ENCODE measurements around the gene KCNN2. TPM values are rescaled to one million over a fixed set of nuclear protein-coding genes. Genes with fewer than 3 reads are reported as not detected.

KCNN2 gene
- total and polyA plus RNA-seq, 10 of the 15 experiments (the other 5 are each of a cell fraction or from before 2014, with no cell fraction given), result 0.21 to 3.6 (median 0.79) TPM

DNA sequence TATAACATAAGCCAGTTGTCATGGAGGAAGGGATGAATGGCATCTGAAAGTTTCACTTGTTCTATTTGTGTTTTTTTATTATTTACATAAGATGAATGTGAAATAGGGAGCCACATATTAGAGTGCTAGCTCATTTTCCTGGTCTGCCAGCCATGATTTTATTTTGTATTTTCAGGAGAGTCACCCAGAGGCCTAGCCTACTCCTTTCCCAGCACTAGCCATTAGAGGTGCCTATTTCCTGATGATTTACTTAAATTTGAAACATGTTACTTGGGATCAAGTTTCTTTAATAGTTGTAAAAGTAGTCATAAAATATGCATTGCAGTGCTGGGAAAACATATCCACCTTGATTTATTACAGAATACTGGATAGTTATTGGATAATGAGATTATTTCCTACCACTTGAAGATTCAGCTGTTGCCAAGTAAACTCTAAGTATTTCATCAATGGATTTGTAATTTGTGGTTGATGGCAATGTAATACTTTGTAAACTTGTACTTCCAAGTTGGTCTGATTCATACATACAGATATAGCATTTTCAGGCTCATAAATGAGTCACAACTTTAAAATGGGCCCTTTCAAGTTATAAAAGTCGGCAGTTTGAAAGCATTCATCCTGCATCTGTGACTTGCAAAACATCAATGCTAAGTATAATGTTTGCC is 50.8 kb downstream of the KCNN2 start (continued):
- peak; percentile 55 for TF ChIP-seq TCF7 (IDR thresholded peaks at IDR 0.05; ENCODE audit: borderline replicate concordance)
- TF ChIP-seq HDGF (IDR thresholded peaks at IDR 0.05), result no peak
- TF ChIP-seq EP300 (IDR thresholded peaks at IDR 0.05; ENCODE audit: borderline replicate concordance in 1 of 2, control insufficient read depth in 1 of 2, low read depth in 2 of 2, low read length in 2 of 2), result 0 out of 4 replicates have a peak, but pooled peaks of 1 of the 2 experiments have one; percentile 26
- TF ChIP-seq CHD4 (IDR thresholded peaks at IDR 0.05), result no peak
- 0 out of 2 replicates have a peak, but pooled peaks have one; percentile 64 for TF ChIP-seq PAX8 (IDR thresholded peaks at IDR 0.05)
- no peak for TF ChIP-seq ETV6 (conservative IDR thresholded peaks at IDR 0.05 in 1 of 2, IDR thresholded peaks at IDR 0.05 in 1 of 2; ENCODE audit: borderline replicate concordance in 1 of 2, low read depth in 1 of 2)
- TF ChIP-seq BHLHE40 (IDR thresholded peaks at IDR 0.05; ENCODE audit: borderline replicate concordance in 1 of 2, low read depth in 2 of 2, low read length in 1 of 2), result no peak
- peak; percentile 79 for TF ChIP-seq JUNB (IDR thresholded peaks at IDR 0.05)
- TF ChIP-seq POU2F2 (IDR thresholded peaks at IDR 0.05; ENCODE audit: borderline replicate concordance, low read depth, low read length), result no peak
- no peak for TF ChIP-seq NR2C2 (IDR thresholded peaks at IDR 0.05; ENCODE audit: borderline replicate concordance, control insufficient read depth, insufficient read length, low read depth)
- TF ChIP-seq CHD2 (IDR thresholded peaks at IDR 0.05; ENCODE audit: borderline replicate concordance, low read depth, low read length), result no peak
- peak; percentile 70; the same call in 1 of the 2 replicates for TF ChIP-seq RUNX3 (IDR thresholded peaks at IDR 0.05; ENCODE audit: low read length)
- TF ChIP-seq GABPA (IDR thresholded peaks at IDR 0.05; ENCODE audit: low read depth), result peak; percentile 23; the same call in 1 of the 2 replicates
- peak; percentile 75; the same call in 1 of the 2 replicates for TF ChIP-seq NFIC (IDR thresholded peaks at IDR 0.05; ENCODE audit: low read depth, low read length)
- no peak for TF ChIP-seq PAX5 (IDR thresholded peaks at IDR 0.05; ENCODE audit: borderline replicate concordance, low read depth, low read length)
- TF ChIP-seq HCFC1 (IDR thresholded peaks at IDR 0.05; ENCODE audit: low read length), result no peak
- no peak for TF ChIP-seq TARDBP (IDR thresholded peaks at IDR 0.05; ENCODE audit: borderline replicate concordance)
- TF ChIP-seq RFX5 (IDR thresholded peaks at IDR 0.05; ENCODE audit: low read depth, low read length), result peak; percentile 58; the same call in 1 of the 2 replicates
- TF ChIP-seq TBL1XR1 (IDR thresholded peaks at IDR 0.05; ENCODE audit: low read depth, low read length), result no peak
- TF ChIP-seq, protein P1, sequence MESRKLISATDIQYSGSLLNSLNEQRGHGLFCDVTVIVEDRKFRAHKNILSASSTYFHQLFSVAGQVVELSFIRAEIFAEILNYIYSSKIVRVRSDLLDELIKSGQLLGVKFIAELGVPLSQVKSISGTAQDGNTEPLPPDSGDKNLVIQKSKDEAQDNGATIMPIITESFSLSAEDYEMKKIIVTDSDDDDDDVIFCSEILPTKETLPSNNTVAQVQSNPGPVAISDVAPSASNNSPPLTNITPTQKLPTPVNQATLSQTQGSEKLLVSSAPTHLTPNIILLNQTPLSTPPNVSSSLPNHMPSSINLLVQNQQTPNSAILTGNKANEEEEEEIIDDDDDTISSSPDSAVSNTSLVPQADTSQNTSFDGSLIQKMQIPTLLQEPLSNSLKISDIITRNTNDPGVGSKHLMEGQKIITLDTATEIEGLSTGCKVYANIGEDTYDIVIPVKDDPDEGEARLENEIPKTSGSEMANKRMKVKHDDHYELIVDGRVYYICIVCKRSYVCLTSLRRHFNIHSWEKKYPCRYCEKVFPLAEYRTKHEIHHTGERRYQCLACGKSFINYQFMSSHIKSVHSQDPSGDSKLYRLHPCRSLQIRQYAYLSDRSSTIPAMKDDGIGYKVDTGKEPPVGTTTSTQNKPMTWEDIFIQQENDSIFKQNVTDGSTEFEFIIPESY (IDR thresholded peaks at IDR 0.05), result no peak
- TF ChIP-seq, protein P2, sequence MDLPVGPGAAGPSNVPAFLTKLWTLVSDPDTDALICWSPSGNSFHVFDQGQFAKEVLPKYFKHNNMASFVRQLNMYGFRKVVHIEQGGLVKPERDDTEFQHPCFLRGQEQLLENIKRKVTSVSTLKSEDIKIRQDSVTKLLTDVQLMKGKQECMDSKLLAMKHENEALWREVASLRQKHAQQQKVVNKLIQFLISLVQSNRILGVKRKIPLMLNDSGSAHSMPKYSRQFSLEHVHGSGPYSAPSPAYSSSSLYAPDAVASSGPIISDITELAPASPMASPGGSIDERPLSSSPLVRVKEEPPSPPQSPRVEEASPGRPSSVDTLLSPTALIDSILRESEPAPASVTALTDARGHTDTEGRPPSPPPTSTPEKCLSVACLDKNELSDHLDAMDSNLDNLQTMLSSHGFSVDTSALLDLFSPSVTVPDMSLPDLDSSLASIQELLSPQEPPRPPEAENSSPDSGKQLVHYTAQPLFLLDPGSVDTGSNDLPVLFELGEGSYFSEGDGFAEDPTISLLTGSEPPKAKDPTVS (IDR thresholded peaks at IDR 0.05; ENCODE audit: low read depth, low read length), result no peak
- TF ChIP-seq, protein P3, sequence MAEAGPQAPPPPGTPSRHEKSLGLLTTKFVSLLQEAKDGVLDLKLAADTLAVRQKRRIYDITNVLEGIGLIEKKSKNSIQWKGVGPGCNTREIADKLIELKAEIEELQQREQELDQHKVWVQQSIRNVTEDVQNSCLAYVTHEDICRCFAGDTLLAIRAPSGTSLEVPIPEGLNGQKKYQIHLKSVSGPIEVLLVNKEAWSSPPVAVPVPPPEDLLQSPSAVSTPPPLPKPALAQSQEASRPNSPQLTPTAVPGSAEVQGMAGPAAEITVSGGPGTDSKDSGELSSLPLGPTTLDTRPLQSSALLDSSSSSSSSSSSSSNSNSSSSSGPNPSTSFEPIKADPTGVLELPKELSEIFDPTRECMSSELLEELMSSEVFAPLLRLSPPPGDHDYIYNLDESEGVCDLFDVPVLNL (IDR thresholded peaks at IDR 0.05; ENCODE audit: low read depth, low read length), result no peak
- no peak for TF ChIP-seq SRF (IDR thresholded peaks at IDR 0.05; ENCODE audit: low read depth in 2 of 2, low read length in 2 of 2)
- TF ChIP-seq BMI1 (IDR thresholded peaks at IDR 0.05; ENCODE audit: borderline replicate concordance), result no peak
- TF ChIP-seq, protein P4, sequence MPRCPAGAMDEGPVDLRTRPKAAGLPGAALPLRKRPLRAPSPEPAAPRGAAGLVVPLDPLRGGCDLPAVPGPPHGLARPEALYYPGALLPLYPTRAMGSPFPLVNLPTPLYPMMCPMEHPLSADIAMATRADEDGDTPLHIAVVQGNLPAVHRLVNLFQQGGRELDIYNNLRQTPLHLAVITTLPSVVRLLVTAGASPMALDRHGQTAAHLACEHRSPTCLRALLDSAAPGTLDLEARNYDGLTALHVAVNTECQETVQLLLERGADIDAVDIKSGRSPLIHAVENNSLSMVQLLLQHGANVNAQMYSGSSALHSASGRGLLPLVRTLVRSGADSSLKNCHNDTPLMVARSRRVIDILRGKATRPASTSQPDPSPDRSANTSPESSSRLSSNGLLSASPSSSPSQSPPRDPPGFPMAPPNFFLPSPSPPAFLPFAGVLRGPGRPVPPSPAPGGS (IDR thresholded peaks at IDR 0.05; ENCODE audit: borderline replicate concordance, insufficient read depth, low read depth, low read length, poor library complexity, severe bottlenecking), result no peak
